ENCODE data around the gene LZTS2. TPM values are rescaled to one million over a fixed set of nuclear protein-coding genes. Genes with fewer than 3 reads are reported as not detected.

Gene LZTS2
- total and polyA plus RNA-seq, 2 of the 4 experiments (the other 2 are of a cell fraction), result 19.2 to 101 TPM

GRCh38 chr10:101042118-101042517, 42.5 kb downstream of the LZTS2 start:
- Histone ChIP-seq H2AFZ (replicated peaks; ENCODE audit: low read length, poor library complexity) (peak overlapping the region; percentile 94), H3K27ac (ENCODE audit: insufficient read depth, low read length) (peak overlapping the region; percentile 48; the same call in 1 of the 2 replicates), H4K8ac (ENCODE audit: low read depth in 2 of 2, low read length in 2 of 2) (peak overlapping the region; percentile 86 to 96; a peak in 3 of 4 replicates), H3K18ac (ENCODE audit: low read depth, low read length) (no peak overlapping the region), H3K36me3 (ENCODE audit: control insufficient read depth, insufficient read depth, low read length) (peaks cover 24% of the 10 kb centered on the region), H3K9me1 (ENCODE audit: insufficient read depth, low read length) (peaks cover 8% of the 10 kb centered on the region; the same call in 1 of the 2 replicates), H3K56ac (ENCODE audit: extremely low read depth, insufficient read depth, low read length) (peak overlapping the region; percentile 21; the same call in 1 of the 2 replicates), H2BK20ac (ENCODE audit: low read depth, low read length) (no peak overlapping the region), H3K4me3 (ENCODE audit: insufficient read depth, low read depth, low read length) (peak overlapping the region; percentile 41), H3K4me1 (ENCODE audit: control insufficient read depth, insufficient read depth, low read length) (peaks cover 10% of the 10 kb centered on the region), H3K4me2 (ENCODE audit: low read depth, low read length) (peak overlapping the region; percentile 56), H3K27me3 (ENCODE audit: control insufficient read depth, insufficient read depth, low read length) (no peaks in the 10 kb centered on the region; the same call in 1 of the 2 replicates), H4K20me1 (ENCODE audit: insufficient read depth, low read length) (peaks cover under 1% of the 10 kb centered on the region; the same call in 1 of the 2 replicates), H3K9me3 (ENCODE audit: control insufficient read depth, insufficient read depth, low read length) (no peaks in the 10 kb centered on the region), H2BK15ac (ENCODE audit: low read depth, low read length) (peak overlapping the region; percentile 46; the same call in 1 of the 3 replicates), H4K5ac (ENCODE audit: low read depth, low read length) (peak overlapping the region; percentile 11; the same call in 1 of the 2 replicates), H4K91ac (ENCODE audit: insufficient read depth, low read depth, low read length) (peak overlapping the region; percentile 72), H2AK9ac (replicated peaks; ENCODE audit: low read depth, low read length, poor library complexity) (peak overlapping the region; percentile 84), H3K79me1 (ENCODE audit: low read depth in 1 of 2, low read length in 2 of 2) (peaks cover 5 to 13% of the 10 kb centered on the region in 2 experiments; a peak in 1 of 4 replicates), H2AK5ac (ENCODE audit: low read depth, low read length) (peak overlapping the region; percentile 81), H3K9ac (ENCODE audit: low read depth, low read length) (peak overlapping the region; percentile 38), H3K23ac (ENCODE audit: low read depth, low read length) (no peak overlapping the region), H3K4ac (ENCODE audit: low read depth, low read length) (peak overlapping the region; percentile 35), H3K14ac (replicated peaks; ENCODE audit: low read depth, low read length) (peak overlapping the region; percentile 18; the same call in 1 of the 2 replicates), H2BK120ac (ENCODE audit: low read depth, low read length) (no peak overlapping the region), H2BK5ac (ENCODE audit: low read depth, low read length, poor library complexity, severe bottlenecking) (peak overlapping the region; percentile 45)
- ATAC-seq (ENCODE audit: low read depth) (no peak), DNase-seq (no peak)
- intact Hi-C loops (cut with micrococcal nuclease), result no loop called here
- no peak for TF ChIP-seq SMC3 (IDR thresholded peaks at IDR 0.05; ENCODE audit: low read depth, low read length)
- TF ChIP-seq FOS (IDR thresholded peaks at IDR 0.05; ENCODE audit: low read depth, low read length), result no peak
- no peak for TF ChIP-seq RFX5 (IDR thresholded peaks at IDR 0.05; ENCODE audit: low read depth, low read length)
- no peak for TF ChIP-seq POLR2A (IDR thresholded peaks at IDR 0.05; ENCODE audit: low read depth, low read length)
- TF ChIP-seq RAD21 (IDR thresholded peaks at IDR 0.05; ENCODE audit: low read length), result no peak
- TF ChIP-seq MXI1 (IDR thresholded peaks at IDR 0.05; ENCODE audit: borderline replicate concordance, low read depth, low read length), result no peak
- TF ChIP-seq CHD1 (IDR thresholded peaks at IDR 0.05; ENCODE audit: low read depth, low read length), result no peak
- no peak for TF ChIP-seq MAFK (IDR thresholded peaks at IDR 0.05; ENCODE audit: low read depth, low read length)
- no peak for TF ChIP-seq CEBPB (IDR thresholded peaks at IDR 0.05; ENCODE audit: low read depth, low read length)
- TF ChIP-seq MAZ (IDR thresholded peaks at IDR 0.05; ENCODE audit: borderline replicate concordance, low read depth, low read length), result no peak
- no peak for TF ChIP-seq NFE2L2 (IDR thresholded peaks at IDR 0.05; ENCODE audit: low read depth, low read length)
- TF ChIP-seq CTCF (conservative IDR thresholded peaks at IDR 0.05; ENCODE audit: low read depth, low read length), result no peak
- no peak for TF ChIP-seq BHLHE40 (IDR thresholded peaks at IDR 0.05; ENCODE audit: low read depth, low read length)
- TF ChIP-seq RCOR1 (IDR thresholded peaks at IDR 0.05; ENCODE audit: insufficient replicate concordance, low read length), result no peak
- ChIA-PET CTCF (interaction anchor here (0.7 to 2.1 kb wide), 10 partner anchors 8 to 100 kb away, joined by 3 to 7 read pairs (median 4); partner anchors contain the start of genes KAZALD1, PDZD7 and SFXN3), POLR2A (ENCODE audit: unreplicated experiment) (interaction anchor here (1.2 kb wide), 1 partner anchor 10 kb away, joined by 6 read pairs; no protein-coding TSS in a partner anchor)
- no CpG with 5 or more reads among the region's 4 CpGs for WGBS, 2 experiments (ENCODE audit: extremely low coverage in 2 of 2, insufficient read length in 1 of 2)
- dilution Hi-C loops (cut with HindIII; ENCODE audit: low sequenced_read_pairs, unreplicated experiment), result no loop called here
- no TSS peak for BruUV-seq (replicated peaks)
- in situ Hi-C loops (cut with MboI; ENCODE audit: low sequenced_read_pairs), result no loop called here

Data from IMR-90 (cell line).